Smooth muscle cell (in vitro differentiated cells): ENCODE data around the gene PLXNB3. TPM values are rescaled to one million over a fixed set of nuclear protein-coding genes. Genes with fewer than 3 reads are reported as not detected.

Source experiments
- DNase-seq: peaks from one replicate; lab custom pipeline; 2025; ENCODE audit not compliant: unreplicated experiment; lab: John Stamatoyannopoulos, UW
- H2AFZ ChIP-seq: fragments of 200-600 bp; sonication (generic); 2 replicates; pipeline ENCODE4 v1.6.0; 2016; ENCODE audit warnings: antibody characterized with exemption, low read depth, mild to moderate bottlenecking
- H3F3A ChIP-seq: fragments of 200-600 bp; sonication (generic); 2 replicates; pipeline ENCODE4 v1.6.0; 2017; ENCODE audit warnings: antibody characterized with exemption, low read depth
- H3K27ac ChIP-seq: fragments of 200-600 bp; sonication (generic); 2 replicates; pipeline ENCODE4 v1.5.1; 2016; ENCODE audit warnings: low read depth, mild to moderate bottlenecking
- H3K27me3 ChIP-seq: fragments of 200-600 bp; sonication (generic); 2 replicates; pipeline ENCODE4 v1.6.1; 2016; ENCODE audit warnings: low read depth, mild to moderate bottlenecking
- H3K36me3 ChIP-seq: fragments of 200-600 bp; sonication (generic); 2 replicates; pipeline ENCODE4 v1.5.1; 2016; ENCODE audit warnings: low read depth
- H3K4me1 ChIP-seq: fragments of 200-600 bp; sonication (generic); 2 replicates; pipeline ENCODE4 v1.5.1; 2016; ENCODE audit warnings: low read depth
- H3K4me2 ChIP-seq: fragments of 200-600 bp; sonication (generic); 2 replicates; pipeline ENCODE4 v1.6.0; 2016; ENCODE audit warnings: mild to moderate bottlenecking
- H3K4me3 ChIP-seq: fragments of 200-600 bp; sonication (generic); 2 replicates; pipeline ENCODE4 v1.5.1; 2016; ENCODE audit warnings: mild to moderate bottlenecking
- H3K79me2 ChIP-seq: fragments of 200-600 bp; sonication (generic); 2 replicates; pipeline ENCODE4 v1.6.0; 2016; ENCODE audit warnings: low read depth, mild to moderate bottlenecking
- H3K9ac ChIP-seq: fragments of 200-600 bp; sonication (generic); 2 replicates; pipeline ENCODE4 v1.6.0; 2016; ENCODE audit warnings: low read depth
- H3K9me3 ChIP-seq: fragments of 200-600 bp; sonication (generic); replicated peaks from 2 replicates; pipeline ENCODE4 v1.5.1; 2016; ENCODE audit warnings: low read depth
- H4K20me1 ChIP-seq: fragments of 200-600 bp; sonication (generic); 2 replicates; pipeline ENCODE4 v1.6.0; 2016; ENCODE audit warnings: low read depth
- CTCF ChIP-seq: fragments of 200-600 bp; sonication (generic); IDR thresholded peaks from 2 replicates; pipeline ENCODE4 v1.5.1; 2017; ENCODE audit warnings: borderline replicate concordance, mild to moderate bottlenecking, antibody characterized with exemption; ENCODE audit not compliant: insufficient read depth, poor library complexity, severe bottlenecking
- WGBS: methylation state at CpG from one replicate; pipeline ENCODE4 v1.1.7; 2016; ENCODE audit warnings: low lambda C conversion rate; 5-methylcytosine and 5-hydroxymethylcytosine counted together
- polyA plus RNA-seq: library from polyadenylated mRNA; unstranded; fragments of >200 nt; fragmentation: Nextera tagmentation; extraction: Ambion mirVana; gene quantifications from 2 replicates; pipeline ENCODE4 v1.2.1, GENCODE V29; 2016
- total RNA-seq: library from RNA; depleted of rRNA; stranded (reverse); fragments of >200 nt; gene quantifications from 2 replicates; pipeline ENCODE4 v1.2.3, GENCODE V29; 2014

The PLXNB3 gene
- total and polyA plus RNA-seq, 2 experiments from 2014 or later = 0.58 to 3.9 TPM

- no peaks in the 10 kb centered on the region for H3K36me3 ChIP-seq
- H3K9me3 ChIP-seq = no peaks in the 10 kb centered on the region
- DNase-seq = no peak
- H2AFZ ChIP-seq = no peak overlapping the region
- no peaks in the 10 kb centered on the region for H4K20me1 ChIP-seq
- H3K9ac ChIP-seq = no peak overlapping the region
- H3K27ac ChIP-seq = no peak overlapping the region
- no peaks in the 10 kb centered on the region for H3K79me2 ChIP-seq
- WGBS = 95% methylated on average over 42 of the region's 42 CpGs
- no peaks in the 10 kb centered on the region for H3F3A ChIP-seq
- no peaks in the 10 kb centered on the region for H3K27me3 ChIP-seq
- H3K4me1 ChIP-seq = no peaks in the 10 kb centered on the region
- no peak for TF ChIP-seq CTCF
- no peak overlapping the region for H3K4me3 ChIP-seq
- H3K4me2 ChIP-seq = no peak overlapping the region
Measured at GRCh38 chrX:153775293-153776119, 11.5 kb downstream of the PLXNB3 start.

- Histone ChIP-seq H3F3A (no peaks in the 10 kb centered on the region), H3K27me3 (no peaks in the 10 kb centered on the region), H3K36me3 (no peaks in the 10 kb centered on the region), H3K9me3 (no peaks in the 10 kb centered on the region), H3K4me1 (no peaks in the 10 kb centered on the region), H3K27ac (no peak overlapping the region), H4K20me1 (no peaks in the 10 kb centered on the region), H3K4me2 (no peak overlapping the region), H3K9ac (no peak overlapping the region), H3K4me3 (no peak overlapping the region), H3K79me2 (no peaks in the 10 kb centered on the region), H2AFZ (no peak overlapping the region)
- DNase-seq = no peak
- TF ChIP-seq CTCF = no peak
- 90% methylated on average over 14 of the region's 20 CpGs for WGBS
Measured at GRCh38 chrX:153776120-153776599, 12.1 kb downstream of the PLXNB3 start.

GRCh38 chrX:153776611-153777045 is 12.6 kb downstream of the PLXNB3 start:
- Histone ChIP-seq H3K36me3 (no peaks in the 10 kb centered on the region), H2AFZ (no peak overlapping the region), H3K4me3 (no peak overlapping the region), H4K20me1 (no peaks in the 10 kb centered on the region), H3K4me2 (no peak overlapping the region), H3K9me3 (no peaks in the 10 kb centered on the region), H3K9ac (no peak overlapping the region), H3K4me1 (no peaks in the 10 kb centered on the region), H3K27ac (no peak overlapping the region), H3F3A (no peaks in the 10 kb centered on the region), H3K79me2 (no peaks in the 10 kb centered on the region), H3K27me3 (no peaks in the 10 kb centered on the region)
- no peak for TF ChIP-seq CTCF
- no peak for DNase-seq
- WGBS = 100% methylated on average over 3 of the region's 22 CpGs
